HG03025 (cell line): ENCODE results near the gene STK10.
A peak's percentile ranks its signal among the peaks of the same experiment; 100 is the strongest.
"Not testable (repeated sequence)": the region's sequence is repeated elsewhere in the genome, so short reads cannot be mapped to it uniquely, and the experiment has no call there.

Source experiments
- ATAC-seq: cut with Tn5 transposase; IDR thresholded peaks from one replicate; pipeline ENCODE4 v1.9.1; 2021; ENCODE audit warnings: mild to moderate bottlenecking, moderate library complexity; ENCODE audit not compliant: unreplicated experiment, low FRiP score

Gene STK10

DNA sequence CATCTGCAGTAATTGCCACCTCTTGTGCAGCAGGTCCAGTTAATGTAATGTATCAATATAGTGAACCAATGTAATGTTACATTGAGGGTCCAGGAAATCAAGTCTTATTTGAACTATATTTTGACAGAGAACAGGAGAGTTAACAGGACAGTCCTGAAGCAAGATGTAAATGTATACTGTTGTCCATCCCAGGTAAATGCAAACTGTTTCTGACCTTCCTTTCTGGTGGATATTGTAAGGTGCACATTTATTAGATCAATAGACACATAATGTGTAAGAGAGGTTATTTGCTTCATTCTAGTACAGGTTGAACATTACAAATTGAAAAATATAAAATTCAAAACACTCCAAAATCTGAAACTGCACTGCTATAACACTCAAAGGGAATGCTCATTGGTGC is 158.1 kb downstream of the STK10 start:
- no peak for ATAC-seq

DNA sequence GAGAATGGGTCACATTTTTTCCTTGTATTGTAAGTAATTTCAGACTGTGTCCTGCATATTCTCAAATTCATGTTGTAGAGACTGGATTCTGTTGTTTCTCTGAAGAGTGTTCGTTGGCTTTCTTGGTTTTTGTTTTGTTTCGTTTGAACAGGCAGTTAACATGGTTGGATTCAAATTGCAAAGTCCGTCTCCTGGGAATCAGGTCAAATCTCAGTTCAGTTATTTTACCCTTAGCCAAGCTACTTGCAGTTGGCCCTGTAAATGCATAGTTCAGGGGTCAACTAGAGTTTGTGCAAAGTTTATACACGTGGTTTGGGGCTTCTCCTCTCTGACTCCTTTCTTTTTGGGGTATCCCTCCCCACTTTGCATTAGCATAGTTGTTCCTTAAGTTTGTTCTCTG is 159.9 kb downstream of the STK10 start:
- no peak for ATAC-seq

DNA sequence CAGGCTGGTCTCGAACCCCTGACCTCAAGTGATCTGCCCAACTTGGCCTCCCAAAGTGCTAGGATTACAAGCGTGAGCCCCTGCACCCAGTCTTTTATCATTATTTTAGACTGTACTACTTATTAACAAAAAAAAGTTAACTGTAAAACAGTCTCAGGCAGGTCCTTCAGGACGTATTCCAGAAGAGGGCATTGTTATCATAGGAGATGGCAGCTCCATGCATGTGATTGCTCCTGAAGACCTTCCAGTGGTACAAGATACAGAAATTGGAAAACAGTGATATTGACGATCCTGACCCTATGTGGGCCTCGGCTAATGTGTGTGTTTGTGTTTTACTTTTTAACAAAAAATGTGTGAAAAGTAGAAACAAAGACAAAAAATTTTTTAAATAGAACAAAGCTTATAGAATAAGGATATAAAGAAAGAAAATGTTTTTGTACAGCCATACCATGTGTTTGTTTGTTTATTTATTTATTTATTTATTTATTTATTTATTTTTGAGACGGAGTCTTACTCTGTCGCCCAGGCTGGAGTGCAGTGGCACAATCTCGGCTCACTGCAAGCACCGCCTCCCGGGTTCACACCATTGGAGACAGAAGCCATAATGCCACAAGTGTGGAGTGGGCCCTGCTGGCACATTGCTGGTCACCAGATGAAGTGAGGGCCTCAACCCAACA is 167.8 kb downstream of the STK10 start:
- not testable (repeated sequence) for ATAC-seq

DNA sequence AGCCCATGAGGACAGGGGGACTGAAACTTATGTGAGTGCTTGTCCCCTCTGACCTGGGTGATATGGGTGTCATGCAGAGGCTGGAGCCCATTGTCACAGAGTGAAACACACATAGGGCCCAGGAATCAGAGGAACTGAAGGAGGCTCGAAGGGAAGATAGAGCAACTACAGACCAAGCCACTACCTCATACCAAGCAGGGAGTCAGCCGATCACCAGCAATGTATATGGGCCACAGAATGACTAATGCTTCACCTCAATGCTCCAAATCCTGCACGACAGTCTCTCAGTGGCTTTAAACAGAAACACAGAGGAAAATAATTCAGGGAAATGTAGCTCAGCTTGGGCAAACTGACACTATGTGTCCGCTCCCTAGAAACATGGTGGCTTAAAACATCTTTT is 172.7 kb downstream of the STK10 start:
- no peak for ATAC-seq

DNA sequence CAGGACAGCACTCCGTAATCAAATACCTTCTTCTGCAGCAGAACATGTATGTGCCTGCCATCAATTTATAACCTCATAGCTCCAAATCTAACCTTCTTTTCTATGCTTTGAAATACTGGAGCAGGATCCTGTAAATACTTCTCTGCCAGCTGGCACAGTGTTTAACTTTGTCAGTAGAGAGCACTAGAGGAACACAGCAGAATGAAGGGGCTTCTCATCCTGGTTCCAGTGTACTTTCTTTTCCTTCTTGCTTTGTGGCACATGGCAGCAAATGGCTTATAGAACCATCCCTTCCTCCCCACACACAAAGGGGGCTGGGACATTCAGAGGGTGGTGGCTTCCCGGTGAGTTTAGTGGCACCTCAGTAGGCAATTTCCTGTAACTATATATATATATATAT is 177.7 kb downstream of the STK10 start:
- ATAC-seq, result no peak

DNA sequence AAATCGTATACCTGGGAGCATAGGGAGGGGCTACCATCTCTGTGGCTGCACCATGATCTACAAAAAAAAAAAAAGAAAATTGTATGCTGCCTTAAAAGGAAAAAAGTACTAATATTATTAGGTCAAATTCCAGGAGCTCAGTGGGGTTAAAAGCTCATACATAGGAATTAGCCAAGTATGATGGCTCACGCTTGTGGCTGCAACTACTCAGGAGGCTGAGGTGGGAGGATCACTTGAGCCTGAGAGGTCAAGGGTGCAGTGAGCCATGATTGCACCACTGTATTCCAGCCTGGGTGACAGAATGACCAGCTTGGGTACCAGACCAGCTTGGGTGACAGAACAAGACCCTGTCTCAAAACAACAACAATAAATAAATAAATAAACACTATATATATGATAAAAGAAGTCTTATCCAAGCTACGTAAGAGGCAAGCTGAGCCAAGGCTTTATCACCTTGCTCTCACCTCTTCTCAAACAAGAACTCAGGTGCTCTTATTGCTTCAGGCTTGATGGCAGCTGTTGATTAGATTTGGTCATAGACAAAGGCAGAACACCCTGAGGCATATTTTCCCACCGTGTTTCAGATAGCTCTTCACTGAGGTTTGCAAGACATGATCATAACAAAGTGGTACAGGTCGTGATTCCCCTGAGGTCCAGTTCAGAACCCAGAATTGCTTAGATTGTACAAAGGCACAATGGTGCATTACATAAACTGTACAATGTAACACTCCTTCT is 178.3 kb downstream of the STK10 start:
- no peak for ATAC-seq

DNA sequence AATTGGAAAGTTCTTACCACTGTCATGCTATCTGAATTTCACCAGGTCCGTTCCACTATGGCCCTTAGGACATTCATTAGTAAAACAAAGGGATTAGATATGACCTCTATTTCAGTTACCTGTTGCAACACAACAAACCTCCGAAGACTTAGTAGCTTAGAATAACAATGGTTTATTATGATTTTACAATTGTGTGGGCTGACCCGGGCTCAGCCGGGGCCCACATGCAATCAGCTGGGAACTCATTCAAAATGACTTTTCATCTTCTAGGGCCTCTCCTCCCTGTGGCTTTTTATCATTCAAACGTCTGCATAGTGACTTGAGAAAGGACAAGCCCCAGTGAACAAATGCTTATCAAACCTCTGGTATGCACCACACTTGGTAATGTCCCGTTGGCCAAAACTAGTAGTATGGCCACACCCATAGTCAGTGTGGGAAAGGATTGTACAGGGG is 179.3 kb downstream of the STK10 start:
- no peak for ATAC-seq

DNA sequence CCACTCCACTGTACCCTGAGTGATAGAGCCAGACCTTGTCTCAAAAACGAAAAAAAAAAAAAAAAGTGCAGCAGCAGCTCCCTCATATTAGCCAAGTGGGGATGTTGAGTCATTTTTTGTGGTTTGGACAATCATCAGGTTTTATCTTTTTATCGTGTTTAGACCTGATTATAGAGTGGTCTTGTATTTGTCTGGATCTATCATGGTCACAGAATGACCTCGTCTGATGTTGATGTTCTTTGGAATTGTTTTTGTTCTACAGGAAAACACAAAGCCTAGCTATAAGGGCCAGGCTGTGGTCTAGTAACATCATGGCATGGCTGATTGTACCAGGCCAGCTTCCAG is 179.9 kb downstream of the STK10 start:
- no peak for ATAC-seq

DNA sequence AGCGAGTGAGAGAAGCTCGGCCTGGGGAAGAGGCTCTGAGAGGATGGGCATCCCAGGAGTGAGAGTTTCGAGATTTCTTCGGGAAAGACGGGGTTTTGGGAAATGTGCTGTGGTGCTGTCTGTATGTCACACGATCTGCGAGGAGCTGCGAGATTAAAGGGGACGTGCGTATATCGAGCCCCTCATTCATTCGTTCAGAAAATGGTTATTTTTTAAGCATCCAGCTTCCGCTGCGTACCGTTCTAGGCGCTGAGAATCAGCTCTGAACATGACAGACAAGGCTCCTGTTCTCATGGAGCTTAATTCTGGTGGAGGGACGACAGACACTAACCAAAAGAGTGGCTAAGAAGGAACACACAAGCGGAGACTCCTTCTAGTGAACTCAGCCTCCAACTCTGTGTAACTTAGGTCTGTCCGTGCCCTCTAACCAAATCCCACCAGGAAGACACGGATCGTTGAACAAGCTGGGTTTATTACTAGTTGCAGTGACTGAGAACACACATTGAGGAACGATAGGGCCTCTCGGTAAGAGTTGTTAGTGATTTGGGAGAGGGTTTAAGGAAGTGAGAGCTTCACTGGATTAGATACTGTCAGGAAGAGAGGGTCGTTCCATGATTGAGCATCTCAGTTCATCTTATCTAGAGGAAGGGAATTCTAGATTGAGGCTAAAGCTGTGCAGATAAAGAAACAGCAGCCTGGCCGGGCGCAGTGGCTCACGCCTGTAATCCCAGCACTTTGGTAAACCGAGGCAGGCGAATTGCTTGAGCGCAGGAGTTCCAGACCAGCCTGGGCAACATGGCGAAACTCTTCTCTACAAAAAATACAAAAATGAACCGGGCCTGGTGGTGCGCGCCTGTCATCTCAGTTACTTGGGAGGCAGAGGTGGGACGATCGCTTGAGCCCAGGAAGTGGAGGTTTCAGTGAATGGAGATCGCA is 180.6 kb downstream of the STK10 start:
- no peak for ATAC-seq

DNA sequence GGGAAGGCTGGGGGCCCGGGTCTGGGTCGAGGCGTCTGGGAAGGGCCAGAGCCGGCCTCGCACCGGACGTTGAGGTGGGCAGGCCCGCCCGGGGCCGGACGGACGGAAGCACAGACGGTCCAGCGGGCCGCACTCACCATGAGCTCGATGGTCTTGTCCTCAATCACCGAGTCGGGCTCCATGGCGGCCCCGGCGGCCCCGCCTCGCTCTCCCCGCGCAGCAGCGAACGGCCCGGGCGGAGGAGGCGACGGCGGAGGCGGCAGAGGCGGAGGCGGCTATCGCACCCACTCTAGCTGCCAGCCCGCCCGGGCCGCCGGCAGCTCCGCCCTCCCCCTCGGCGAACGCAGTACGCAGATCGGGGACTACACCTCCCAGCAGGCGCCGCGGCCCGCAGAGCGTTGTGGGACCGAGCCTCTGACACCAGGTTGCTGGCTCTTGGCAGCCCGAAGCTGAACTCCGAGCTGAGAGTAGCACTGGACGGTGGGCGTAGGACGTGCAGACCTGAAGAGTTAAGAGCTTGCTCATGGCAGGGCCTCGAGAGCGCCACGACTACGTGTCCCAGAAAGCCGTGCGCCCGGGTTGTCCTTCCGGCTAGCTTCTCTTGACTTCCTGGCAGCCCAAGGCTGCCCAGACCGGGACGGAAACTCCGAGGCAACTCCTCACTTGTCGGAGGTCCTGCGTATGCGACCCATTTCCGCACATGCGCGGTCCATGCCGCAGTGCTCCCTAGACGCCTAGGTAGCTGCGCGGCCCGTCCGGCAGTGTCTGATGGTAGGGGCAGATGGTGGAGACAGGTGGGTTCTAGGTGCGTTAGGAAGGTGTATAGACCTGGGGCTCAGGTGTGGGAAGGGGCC is 181.5 kb downstream of the STK10 start, which contains the start of gene FBXW11:
FBXW11 (minus strand) TSS at position 318 of the 854 bp plus-strand sequence; CDS start at position 182, 136 bp downstream.
- peak; percentile 80 for ATAC-seq

DNA sequence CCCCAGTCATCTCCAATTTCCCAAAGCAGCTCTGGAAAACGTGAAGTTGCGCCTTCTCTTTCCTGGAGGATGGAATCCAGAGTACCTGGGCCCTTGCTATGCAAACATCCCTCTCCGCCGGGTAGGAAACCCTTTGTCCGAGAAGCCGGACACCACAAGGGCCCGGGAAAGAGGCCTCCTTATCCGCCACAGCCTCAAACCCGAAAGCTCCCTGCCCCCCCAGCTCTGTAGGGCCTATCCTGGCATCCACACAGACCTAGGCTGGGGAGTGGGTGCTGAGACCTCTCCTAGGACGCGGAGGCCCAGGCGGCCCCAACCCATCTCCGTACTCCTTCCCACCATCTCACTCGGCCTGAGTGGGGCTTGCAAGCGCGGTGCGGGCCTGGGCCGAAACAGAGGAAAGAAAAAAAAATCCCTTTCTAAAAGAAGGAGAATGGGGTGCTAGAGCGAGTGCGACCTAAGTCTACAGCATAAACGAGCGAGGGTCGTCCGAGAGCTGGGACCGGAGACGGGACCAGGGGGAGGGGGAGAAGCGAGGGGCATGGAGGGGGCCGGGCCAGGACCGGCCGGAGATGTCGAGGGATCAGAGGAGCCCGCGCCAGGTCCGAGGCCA is 182.2 kb downstream of the STK10 start:
- ATAC-seq, result peak; percentile 6

DNA sequence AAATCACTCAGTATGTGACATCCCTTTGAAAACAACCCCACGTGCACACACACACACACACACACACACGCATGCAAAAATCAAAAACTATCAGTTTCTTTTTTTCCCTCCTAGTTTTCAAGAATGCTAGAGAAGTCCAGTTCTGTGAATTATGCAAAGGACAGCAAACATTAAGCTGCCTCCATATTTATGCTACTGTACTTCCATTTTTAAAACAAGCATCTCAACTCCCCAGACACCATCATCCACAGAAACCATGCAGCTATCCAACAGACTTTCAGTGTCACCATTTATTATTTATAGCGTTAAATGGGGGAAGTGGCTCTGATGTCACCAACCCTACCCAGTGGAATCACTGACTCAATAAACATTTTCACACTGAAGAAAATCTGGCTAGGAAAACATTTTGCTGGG is 183.2 kb downstream of the STK10 start:
- ATAC-seq, result no peak

DNA sequence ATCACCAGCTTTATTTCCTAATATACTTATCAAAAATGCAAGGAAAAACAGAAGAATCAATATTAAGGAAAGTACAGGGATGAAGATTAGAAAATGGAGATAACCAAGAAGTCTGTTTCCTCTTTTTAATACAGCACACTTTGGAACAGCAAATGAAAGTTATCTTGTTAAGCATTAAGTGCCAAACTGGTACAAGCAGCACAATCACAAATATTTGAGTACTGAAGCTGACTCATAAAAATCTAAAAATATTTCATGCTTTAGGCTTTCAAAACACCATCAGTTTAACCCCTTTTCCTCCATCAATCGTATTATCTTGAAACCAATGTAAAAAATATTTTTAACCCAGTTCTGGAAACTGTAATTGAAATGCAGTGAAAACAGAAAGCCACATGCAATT is 184.3 kb downstream of the STK10 start:
- ATAC-seq, result no peak

DNA sequence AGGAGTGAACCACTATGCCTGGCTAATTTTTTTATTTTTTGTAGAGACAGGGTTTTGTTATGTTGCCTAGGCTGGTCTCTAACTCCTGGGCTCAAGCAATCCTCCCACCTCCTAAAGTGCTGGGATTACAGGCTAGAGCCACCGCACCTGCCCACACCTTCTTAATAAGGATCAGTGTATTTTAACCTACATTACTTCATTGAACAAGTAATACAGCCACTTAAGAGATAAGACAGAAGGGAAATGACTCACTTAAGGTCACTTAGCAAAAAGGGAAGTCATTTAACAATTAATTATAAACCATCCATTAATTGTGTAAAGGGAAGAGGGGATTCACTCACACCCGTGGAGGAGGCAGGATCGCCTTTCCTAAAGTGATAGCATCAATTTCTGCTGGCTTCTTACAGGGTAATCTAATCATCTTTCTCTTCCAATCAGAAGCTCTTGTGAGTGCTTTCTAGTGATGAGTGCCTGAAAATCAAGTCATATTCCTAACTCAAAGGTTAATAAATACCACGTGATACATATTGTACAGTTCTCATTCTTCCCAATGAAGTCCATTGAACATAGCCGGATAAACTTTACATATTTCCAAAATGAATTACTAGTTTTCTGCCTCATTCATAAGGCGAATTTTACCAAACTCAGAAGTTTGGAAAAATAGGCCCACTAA is 185.0 kb downstream of the STK10 start:
- no peak for ATAC-seq

DNA sequence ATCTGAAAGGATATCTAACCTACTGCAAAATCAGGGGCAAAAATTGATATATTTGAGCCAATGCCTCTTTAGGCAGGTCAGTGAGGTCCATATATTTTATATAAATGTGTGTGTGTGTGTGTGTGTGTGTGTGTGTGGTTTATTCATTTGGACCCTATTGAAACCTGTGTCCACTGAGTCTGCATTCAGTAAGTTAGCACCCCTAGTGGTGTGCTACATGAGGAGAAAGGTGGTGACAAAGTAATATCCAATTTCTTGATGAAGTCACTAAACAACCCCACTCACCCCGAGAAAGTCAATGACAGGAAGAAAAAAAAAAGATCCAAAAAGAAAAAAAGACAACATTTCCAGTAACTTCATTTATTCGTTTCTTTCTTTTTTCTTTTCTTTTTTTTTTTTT is 185.7 kb downstream of the STK10 start:
- no peak for ATAC-seq

DNA sequence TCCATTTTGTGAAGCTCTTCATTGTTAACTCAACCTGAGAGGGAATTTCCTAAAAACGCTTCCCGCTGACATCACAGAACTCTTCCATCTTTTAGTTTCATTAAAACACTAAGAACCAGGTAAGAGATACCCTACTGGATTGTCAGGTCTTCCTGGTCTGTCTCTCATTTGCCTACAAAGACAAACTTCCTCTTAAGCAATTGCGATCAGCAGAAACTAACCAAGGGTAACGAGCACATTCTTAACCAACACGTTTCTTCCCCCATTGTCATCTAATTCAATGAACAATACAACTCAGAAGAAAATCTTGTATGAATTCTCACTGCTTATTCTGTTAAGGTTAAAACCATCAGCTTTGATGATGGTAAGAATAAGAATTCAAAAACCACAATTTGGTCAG is 188.1 kb downstream of the STK10 start:
- no peak for ATAC-seq

DNA sequence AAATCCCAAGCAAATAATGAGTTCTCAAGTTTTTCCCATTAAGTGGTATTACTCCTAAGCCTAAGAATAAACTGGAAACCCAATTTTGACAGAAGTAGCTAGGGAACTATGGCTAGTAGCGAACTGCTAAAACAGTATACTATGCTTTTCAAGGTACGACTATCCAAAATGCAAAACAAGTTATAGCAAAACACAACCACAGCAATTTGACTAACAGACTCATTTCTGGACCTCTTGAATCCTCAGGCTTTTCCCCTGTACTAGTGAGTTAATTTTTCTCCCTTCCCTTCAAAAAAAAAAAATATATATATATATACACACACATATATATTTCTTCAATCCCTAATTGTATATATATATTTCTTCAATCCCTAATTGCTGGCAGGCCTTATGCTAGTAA is 188.9 kb downstream of the STK10 start:
- no peak for ATAC-seq

DNA sequence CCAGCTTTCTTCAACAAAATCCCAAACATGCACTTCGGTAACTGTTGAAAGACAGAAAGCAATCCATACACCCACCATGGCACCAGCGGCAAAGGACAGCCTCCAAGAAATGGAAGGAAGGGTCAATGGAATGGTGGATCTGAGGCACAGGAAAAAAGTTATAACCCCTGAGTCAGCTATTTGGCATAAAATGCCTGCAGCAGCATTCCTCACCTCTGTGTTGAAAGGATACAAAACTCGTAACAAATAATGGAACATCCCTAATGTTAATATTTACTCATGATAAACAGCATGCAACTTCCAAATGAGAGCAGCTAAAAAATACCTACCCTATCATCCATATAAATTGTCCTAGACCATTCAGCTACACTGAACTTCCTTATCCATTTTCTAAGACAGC is 191.0 kb downstream of the STK10 start:
- ATAC-seq, result no peak

DNA sequence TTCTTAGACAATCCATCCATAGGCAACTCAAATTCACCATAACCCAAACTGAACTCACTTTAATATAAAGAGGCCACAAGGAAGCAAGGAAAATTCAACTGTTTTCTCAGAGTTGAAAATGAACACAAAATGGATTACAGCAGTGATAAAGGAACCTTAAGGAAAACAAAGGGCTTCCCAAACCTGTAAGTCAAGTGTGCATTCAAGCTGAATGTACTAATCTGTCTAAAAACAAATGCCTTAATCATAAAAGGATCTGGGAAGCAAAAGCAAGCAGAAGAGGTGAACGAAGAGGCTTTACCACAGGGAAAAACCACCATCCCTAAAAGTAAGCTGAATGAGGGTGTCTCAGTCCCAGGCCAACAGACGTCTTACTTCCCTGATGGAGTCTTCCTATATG is 195.2 kb downstream of the STK10 start:
- ATAC-seq, result no peak
